ENCODE measurements around the gene IFT88. TPM values are rescaled to one million over a fixed set of nuclear protein-coding genes. Genes with fewer than 3 reads are reported as not detected.
"Not testable (repeated sequence)": the region's sequence is repeated elsewhere in the genome, so short reads cannot be mapped to it uniquely, and the experiment has no call there.

The IFT88 gene
- total RNA-seq, 1 donor from 2014 or later, result 15.3 TPM

- ATAC-seq, result no peak
- Histone ChIP-seq H3K4me1 (no peaks in the 10 kb centered on the region), H3K27ac (no peak overlapping the region), H3K4me3 (no peak overlapping the region), H3K9me3 (no peaks in the 10 kb centered on the region), H3K36me3 (no peaks in the 10 kb centered on the region), H3K27me3 (ENCODE audit: low read depth) (no peaks in the 10 kb centered on the region)
- intact Hi-C loops (cut with DNase I), result no loop called here
- no peak for TF ChIP-seq CTCF (IDR thresholded peaks at IDR 0.05)
- no peak for DNase-seq
These were observed 112.9 kb downstream of the IFT88 start for GRCh38 chr13:20679879-20680278.

GRCh38 chr13:20680416-20681080, 113.6 kb downstream of the IFT88 start:
- H3K9me3 ChIP-seq, result no peaks in the 10 kb centered on the region
- no peak overlapping the region for H3K27ac ChIP-seq
- no peak for DNase-seq
- no peaks in the 10 kb centered on the region for H3K4me1 ChIP-seq
- no peaks in the 10 kb centered on the region for H3K27me3 ChIP-seq (ENCODE audit: low read depth)
- TF ChIP-seq CTCF (IDR thresholded peaks at IDR 0.05), result no peak
- H3K4me3 ChIP-seq, result no peak overlapping the region
- ATAC-seq, result no peak
- no peaks in the 10 kb centered on the region for H3K36me3 ChIP-seq
- intact Hi-C loops (cut with DNase I), result no loop called here

- H3K36me3 ChIP-seq; DNase-seq; H3K9me3 ChIP-seq; H3K27me3 ChIP-seq (ENCODE audit: low read depth); intact Hi-C loops (cut with DNase I); H3K4me3 ChIP-seq; H3K4me1 ChIP-seq; H3K27ac ChIP-seq; ATAC-seq: not testable (repeated sequence)
These were observed 114.5 kb downstream of the IFT88 start for GRCh38 chr13:20681481-20681880.

- no peak overlapping the region for H3K4me3 ChIP-seq
- intact Hi-C loops (cut with DNase I), result no loop called here
- H3K4me1 ChIP-seq, result no peaks in the 10 kb centered on the region
- no peaks in the 10 kb centered on the region for H3K27me3 ChIP-seq (ENCODE audit: low read depth)
- no peaks in the 10 kb centered on the region for H3K9me3 ChIP-seq
- no peak for DNase-seq
- TF ChIP-seq CTCF (IDR thresholded peaks at IDR 0.05), result no peak
- no peaks in the 10 kb centered on the region for H3K36me3 ChIP-seq
- no peak overlapping the region for H3K27ac ChIP-seq
- no peak for ATAC-seq
These were observed 115.1 kb downstream of the IFT88 start for GRCh38 chr13:20682061-20682460.

- Histone ChIP-seq H3K27ac (no peak overlapping the region), H3K4me1 (no peaks in the 10 kb centered on the region), H3K27me3 (ENCODE audit: low read depth) (no peaks in the 10 kb centered on the region), H3K36me3 (no peaks in the 10 kb centered on the region), H3K4me3 (no peak overlapping the region), H3K9me3 (no peaks in the 10 kb centered on the region)
- no peak for ATAC-seq
- intact Hi-C loops (cut with DNase I), result no loop called here
- DNase-seq, result no peak
- no peak for TF ChIP-seq CTCF (IDR thresholded peaks at IDR 0.05)
These were observed 117.1 kb downstream of the IFT88 start for GRCh38 chr13:20684041-20684440.

GRCh38 chr13:20684546-20684945, 117.6 kb downstream of the IFT88 start:
- no peaks in the 10 kb centered on the region for H3K4me1 ChIP-seq
- DNase-seq (no peak), ATAC-seq (peak; percentile 24 to 51)
- no peak overlapping the region for H3K4me3 ChIP-seq
- H3K9me3 ChIP-seq, result no peaks in the 10 kb centered on the region
- intact Hi-C loops (cut with DNase I), result no loop called here
- no peak overlapping the region for H3K27ac ChIP-seq
- H3K27me3 ChIP-seq (ENCODE audit: low read depth), result no peaks in the 10 kb centered on the region
- no peak for TF ChIP-seq CTCF (IDR thresholded peaks at IDR 0.05)
- no peaks in the 10 kb centered on the region for H3K36me3 ChIP-seq

Data from lower lobe of right lung (tissue), 2 donors.